Panc1 (cell line): ENCODE data around the gene OXCT1.

Experiments
- POLR2AphosphoS5 ChIP-seq: IDR thresholded peaks from 2 replicates; pipeline ENCODE4 v1.6.1; 2012; ENCODE audit warnings: mild to moderate bottlenecking, low read depth, low read length, moderate library complexity
- REST ChIP-seq, 2 experiments: IDR thresholded peaks; 2 replicates each; pipeline ENCODE4 v1.6.1; 2011 to 2012; ENCODE audit warnings: low read depth in 2 of 2, control low read depth in 1 of 2, low read length in 1 of 2, mild to moderate bottlenecking in 1 of 2, moderate library complexity in 1 of 2; ENCODE audit not compliant: insufficient read depth in 1 of 2
- SIN3A ChIP-seq: IDR thresholded peaks from 2 replicates; pipeline ENCODE4 v1.6.1; 2012; ENCODE audit warnings: low read depth, mild to moderate bottlenecking, low read length, moderate library complexity, borderline replicate concordance; ENCODE audit not compliant: insufficient read depth
- TCF7L2 ChIP-seq: IDR thresholded peaks from 2 replicates; pipeline ENCODE4 v1.6.1; 2011; ENCODE audit warnings: mild to moderate bottlenecking, low read depth, low read length, inconsistent platforms
- TF ChIP-seq, protein P1 (sequence below): fragments of 450-650 bp; IDR thresholded peaks from 2 replicates; pipeline ENCODE4 v1.5.1; 2017; ENCODE audit warnings: mild to moderate bottlenecking

- TF ChIP-seq, protein P1, sequence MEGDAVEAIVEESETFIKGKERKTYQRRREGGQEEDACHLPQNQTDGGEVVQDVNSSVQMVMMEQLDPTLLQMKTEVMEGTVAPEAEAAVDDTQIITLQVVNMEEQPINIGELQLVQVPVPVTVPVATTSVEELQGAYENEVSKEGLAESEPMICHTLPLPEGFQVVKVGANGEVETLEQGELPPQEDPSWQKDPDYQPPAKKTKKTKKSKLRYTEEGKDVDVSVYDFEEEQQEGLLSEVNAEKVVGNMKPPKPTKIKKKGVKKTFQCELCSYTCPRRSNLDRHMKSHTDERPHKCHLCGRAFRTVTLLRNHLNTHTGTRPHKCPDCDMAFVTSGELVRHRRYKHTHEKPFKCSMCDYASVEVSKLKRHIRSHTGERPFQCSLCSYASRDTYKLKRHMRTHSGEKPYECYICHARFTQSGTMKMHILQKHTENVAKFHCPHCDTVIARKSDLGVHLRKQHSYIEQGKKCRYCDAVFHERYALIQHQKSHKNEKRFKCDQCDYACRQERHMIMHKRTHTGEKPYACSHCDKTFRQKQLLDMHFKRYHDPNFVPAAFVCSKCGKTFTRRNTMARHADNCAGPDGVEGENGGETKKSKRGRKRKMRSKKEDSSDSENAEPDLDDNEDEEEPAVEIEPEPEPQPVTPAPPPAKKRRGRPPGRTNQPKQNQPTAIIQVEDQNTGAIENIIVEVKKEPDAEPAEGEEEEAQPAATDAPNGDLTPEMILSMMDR: peak; percentile 75; the same call in 1 of the 2 replicates
- TF ChIP-seq POLR2AphosphoS5: no peak
- TF ChIP-seq SIN3A: no peak
- no peak for TF ChIP-seq REST (IDR thresholded peaks at IDR 0.05; ENCODE audit: insufficient read depth in 1 of 2, low read depth in 2 of 2, low read length in 1 of 2)
- TF ChIP-seq TCF7L2: no peak
These were observed 26.5 kb downstream of the OXCT1 start for GRCh38 chr5:41843456-41844370.
